Colonic mucosa (tissue), 4 donors: Measurements from ENCODE around the gene ABRACL. TPM values are rescaled to one million over a fixed set of nuclear protein-coding genes. Genes with fewer than 3 reads are reported as not detected.
A peak's percentile ranks its signal among the peaks of the same experiment; 100 is the strongest.

Experiments
- DNase-seq: peaks from one replicate; pipeline ENCODE4 v3.0.0-alpha.2; 2020
- H3K27ac ChIP-seq: fragments of 200-600 bp; one replicate; pipeline ENCODE4 v1.8.0; 2021
- H3K27me3 ChIP-seq: fragments of 200-600 bp; one replicate; pipeline ENCODE4 v1.8.0; 2021
- H3K36me3 ChIP-seq: fragments of 200-600 bp; one replicate; pipeline ENCODE4 v1.8.0; 2021
- H3K4me1 ChIP-seq: fragments of 200-600 bp; one replicate; pipeline ENCODE4 v1.8.0; 2021; ENCODE audit warnings: mild to moderate bottlenecking
- H3K4me3 ChIP-seq: fragments of 200-600 bp; one replicate; pipeline ENCODE4 v1.8.0; 2021
- H3K9ac ChIP-seq, 2 donors: one replicate each; pipeline ENCODE4 v1.7.0; 2013; ENCODE audit warnings: control low read depth in 2 of 2, low read depth in 2 of 2, low read length in 2 of 2
- H3K9me3 ChIP-seq: fragments of 200-600 bp; one replicate; pipeline ENCODE4 v1.8.0; 2021
- CTCF ChIP-seq: fragments of 200-600 bp; IDR thresholded peaks from one replicate; pipeline ENCODE4 v1.8.0; 2022; ENCODE audit warnings: antibody characterized with exemption, mild to moderate bottlenecking
- intact Hi-C: fragments of 100-400 bp; cut with DNase I; formaldehyde crosslinking; loops from one replicate; pipeline ENCODE4 v1.14.1; 2022
- total RNA-seq, 2 donors: library from RNA; stranded (reverse); fragmentation: NEBNext Ultra II Directional in 1 of 2; extraction: Animal tissue kit (Norgen Biotek cat#: 25700) in 1 of 2; gene quantifications; one replicate each; pipeline ENCODE4 v1.2.1, GENCODE V29; 2021
- donor health status: healthy.
- donor health status: DM: no; HTN: no; CAD: no.
- donor health status: DM: no; HTN: no; CAD: no.

The ABRACL gene, protein sequence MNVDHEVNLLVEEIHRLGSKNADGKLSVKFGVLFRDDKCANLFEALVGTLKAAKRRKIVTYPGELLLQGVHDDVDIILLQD
- 10 to 100 TPM; 64.7 to 90.6 TPM for total RNA-seq

DNA sequence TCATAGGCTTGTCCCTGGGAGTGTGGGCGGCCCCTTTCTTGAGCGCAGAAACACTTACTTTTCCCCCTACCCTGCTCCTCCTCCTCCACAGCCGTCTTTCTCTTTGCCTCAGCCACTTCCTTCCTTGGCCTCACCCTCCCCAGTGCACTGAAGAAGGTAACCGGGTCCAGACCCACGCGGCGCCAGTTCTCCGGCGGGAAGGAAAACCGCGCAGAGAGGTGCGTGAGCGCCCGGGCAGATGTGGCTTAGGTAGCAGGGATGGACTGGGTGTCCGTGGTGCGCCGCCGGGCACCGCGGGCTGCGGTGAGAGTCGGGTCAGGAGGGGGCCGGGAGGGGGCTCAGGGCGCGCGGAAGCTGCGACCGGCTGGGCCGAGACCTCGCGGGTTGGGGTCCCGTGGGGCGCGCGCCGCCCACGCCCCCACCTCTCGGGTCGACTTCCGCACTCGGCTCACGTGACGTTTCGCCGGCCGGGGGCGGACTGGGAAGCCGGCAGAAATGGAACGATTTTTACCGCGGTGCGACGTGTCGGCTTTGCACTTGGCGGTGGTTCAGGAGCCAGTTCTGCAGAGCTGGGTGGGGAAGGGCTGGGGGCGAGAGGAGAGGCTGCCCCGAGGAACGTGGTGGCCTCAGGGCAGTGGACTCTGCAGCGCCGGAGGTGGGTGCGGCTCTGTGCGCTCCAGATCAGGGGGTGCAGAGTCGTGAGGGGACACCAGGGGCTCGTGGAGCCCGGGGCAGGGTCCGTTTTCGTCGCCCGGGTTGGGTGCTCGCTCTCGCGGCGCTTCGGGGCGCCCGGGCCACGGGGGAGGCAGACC lies at the start of gene ABRACL:
TSS of gene ABRACL (plus strand) at position 88 of the 812 bp plus-strand sequence. CDS start 5,416 bp downstream, outside the sequence.
- peak within 1 kb of the TSS; percentile 87 for H3K4me3 ChIP-seq
- peak; percentile 85 for DNase-seq
- no peaks in the 10 kb centered on the region for H3K9me3 ChIP-seq
- H3K36me3 ChIP-seq: no peaks in the 10 kb centered on the region
- H3K4me1 ChIP-seq: no peaks in the 10 kb centered on the region
- peak within 1 kb of the TSS; percentile 57 to 93 for H3K9ac ChIP-seq
- H3K27ac ChIP-seq: peak within 1 kb of the TSS; percentile 85
- no peaks in the 10 kb centered on the region for H3K27me3 ChIP-seq
- TF ChIP-seq CTCF: no peak
- intact Hi-C loops: no loop called here

DNA sequence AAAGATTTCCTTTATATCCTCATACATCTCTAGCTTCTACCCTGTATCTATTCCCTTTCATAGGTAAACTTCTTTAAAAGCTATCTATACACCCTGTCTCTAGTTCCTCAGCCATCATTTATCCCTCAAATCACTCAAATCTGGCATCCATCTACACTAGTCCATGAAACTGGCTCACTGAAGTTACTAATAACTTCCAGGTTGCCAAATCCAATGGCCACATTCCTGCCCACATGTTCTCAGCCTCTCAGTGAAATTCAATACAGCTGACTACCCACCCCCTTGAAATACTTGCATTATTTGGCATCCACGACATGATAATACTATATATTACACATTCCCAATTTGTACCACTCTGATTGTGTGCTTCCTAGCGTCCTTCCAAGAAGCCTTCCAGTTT lies 49.2 kb upstream of the ABRACL start:
- Histone ChIP-seq H3K4me1 (no peaks in the 10 kb centered on the region), H3K9me3 (no peaks in the 10 kb centered on the region), H3K27ac (no peak overlapping the region), H3K36me3 (no peaks in the 10 kb centered on the region), H3K9ac (no peak overlapping the region), H3K4me3 (no peak overlapping the region), H3K27me3 (no peaks in the 10 kb centered on the region)
- no peak for TF ChIP-seq CTCF
- intact Hi-C loops: no loop called here
- DNase-seq: no peak

DNA sequence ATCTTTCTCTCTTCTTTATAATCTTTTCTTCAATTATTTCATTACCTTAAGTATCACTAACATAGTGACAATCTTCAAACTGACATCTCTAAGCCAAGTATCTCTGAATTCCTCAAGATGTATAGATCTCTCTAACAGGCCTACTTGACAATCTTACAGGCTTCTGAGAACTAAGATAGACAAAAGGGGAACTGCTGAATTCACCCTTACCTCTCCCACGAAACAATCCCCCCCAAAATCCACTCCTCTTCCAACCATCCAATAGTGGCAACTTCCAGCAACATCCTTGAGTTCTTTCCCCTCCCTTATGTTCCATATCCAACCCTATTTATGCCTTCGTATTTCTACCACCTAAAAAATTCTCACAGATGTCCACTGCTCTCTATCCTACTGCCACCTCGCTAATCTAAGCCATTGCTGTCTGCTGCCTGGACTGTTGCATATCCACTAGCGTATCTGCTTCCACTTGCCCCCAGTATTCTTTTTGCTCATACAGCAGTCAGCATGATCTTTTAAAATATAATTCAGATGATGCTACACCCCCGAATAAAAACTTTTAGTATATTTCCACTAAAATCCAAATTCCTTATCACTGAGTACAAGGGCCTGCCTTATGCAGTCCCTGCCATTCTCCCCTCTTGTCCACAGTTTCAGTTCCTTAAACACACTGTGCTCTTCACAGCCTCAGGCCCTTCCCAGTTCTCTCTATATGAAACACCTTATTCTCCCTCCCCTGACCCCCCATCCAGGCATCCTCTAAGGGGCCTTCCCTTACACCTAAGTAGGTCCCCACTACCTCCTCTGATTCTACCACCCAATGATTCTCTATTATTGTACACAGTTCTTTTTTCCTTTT lies 48.5 kb upstream of the ABRACL start:
- DNase-seq: no peak
- Histone ChIP-seq H3K9ac (no peak overlapping the region), H3K27ac (no peak overlapping the region), H3K4me3 (no peak overlapping the region), H3K9me3 (no peaks in the 10 kb centered on the region), H3K36me3 (no peaks in the 10 kb centered on the region), H3K27me3 (no peaks in the 10 kb centered on the region), H3K4me1 (peaks cover 3% of the 10 kb centered on the region)
- intact Hi-C loops: no loop called here
- no peak for TF ChIP-seq CTCF

- DNase-seq: no peak
- Histone ChIP-seq H3K27ac (no peak overlapping the region), H3K9ac (no peak overlapping the region), H3K4me3 (no peak overlapping the region), H3K27me3 (no peaks in the 10 kb centered on the region), H3K9me3 (no peaks in the 10 kb centered on the region), H3K4me1 (peaks cover 3% of the 10 kb centered on the region), H3K36me3 (no peaks in the 10 kb centered on the region)
- intact Hi-C loops: no loop called here
- TF ChIP-seq CTCF: no peak
Observed at GRCh38 chr6:138981416-138981815, 47.1 kb upstream of the ABRACL start.

DNA sequence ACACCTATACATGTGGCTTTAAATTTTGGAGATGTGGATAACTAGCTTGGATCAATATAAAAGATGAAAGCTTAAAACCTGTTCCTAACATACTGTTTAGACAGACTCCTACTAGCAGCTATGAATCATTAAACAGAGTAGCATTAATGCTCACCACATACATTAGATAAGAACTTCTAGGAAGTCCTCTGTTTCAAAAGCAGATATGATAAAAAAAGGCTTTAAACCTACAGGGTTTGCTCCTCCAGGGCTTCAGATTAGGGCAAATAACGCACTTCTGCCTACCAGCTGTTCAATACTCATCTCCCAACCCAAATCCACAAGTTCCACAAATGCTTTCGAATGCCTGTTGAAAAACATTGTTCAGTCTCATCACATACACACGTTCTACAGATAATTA lies 42.0 kb upstream of the ABRACL start:
- DNase-seq: no peak
- Histone ChIP-seq H3K9ac (peak overlapping the region in 1 of 2 donors; percentile 84), H3K27me3 (no peaks in the 10 kb centered on the region), H3K9me3 (no peaks in the 10 kb centered on the region), H3K4me3 (peak overlapping the region; percentile 88), H3K36me3 (no peaks in the 10 kb centered on the region), H3K27ac (peak overlapping the region; percentile 84), H3K4me1 (peaks cover 8% of the 10 kb centered on the region)
- intact Hi-C loops: no loop called here
- TF ChIP-seq CTCF: no peak
